GM18499 (cell line): ENCODE measurements around the gene TUBD1.

Experiments
- ATAC-seq: cut with Tn5 transposase; IDR thresholded peaks from one replicate; pipeline ENCODE4 v1.9.1; 2021; ENCODE audit warnings: moderate number of reproducible peaks; ENCODE audit not compliant: insufficient read depth, unreplicated experiment

The TUBD1 gene

DNA sequence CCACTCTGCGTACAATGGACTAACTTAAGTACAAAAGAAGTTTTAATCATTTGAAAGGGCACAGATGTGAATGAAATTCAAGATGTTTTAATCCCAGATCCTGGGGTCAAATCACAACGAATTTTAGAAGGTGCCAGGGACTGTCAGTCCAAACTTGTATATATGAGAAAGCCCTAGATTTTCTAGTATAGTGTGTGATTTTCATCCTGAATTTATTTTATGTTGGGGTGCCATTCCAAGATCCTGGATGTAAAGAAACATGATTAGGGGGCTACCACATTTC is 64.3 kb downstream of the TUBD1 start:
- no peak for ATAC-seq

DNA sequence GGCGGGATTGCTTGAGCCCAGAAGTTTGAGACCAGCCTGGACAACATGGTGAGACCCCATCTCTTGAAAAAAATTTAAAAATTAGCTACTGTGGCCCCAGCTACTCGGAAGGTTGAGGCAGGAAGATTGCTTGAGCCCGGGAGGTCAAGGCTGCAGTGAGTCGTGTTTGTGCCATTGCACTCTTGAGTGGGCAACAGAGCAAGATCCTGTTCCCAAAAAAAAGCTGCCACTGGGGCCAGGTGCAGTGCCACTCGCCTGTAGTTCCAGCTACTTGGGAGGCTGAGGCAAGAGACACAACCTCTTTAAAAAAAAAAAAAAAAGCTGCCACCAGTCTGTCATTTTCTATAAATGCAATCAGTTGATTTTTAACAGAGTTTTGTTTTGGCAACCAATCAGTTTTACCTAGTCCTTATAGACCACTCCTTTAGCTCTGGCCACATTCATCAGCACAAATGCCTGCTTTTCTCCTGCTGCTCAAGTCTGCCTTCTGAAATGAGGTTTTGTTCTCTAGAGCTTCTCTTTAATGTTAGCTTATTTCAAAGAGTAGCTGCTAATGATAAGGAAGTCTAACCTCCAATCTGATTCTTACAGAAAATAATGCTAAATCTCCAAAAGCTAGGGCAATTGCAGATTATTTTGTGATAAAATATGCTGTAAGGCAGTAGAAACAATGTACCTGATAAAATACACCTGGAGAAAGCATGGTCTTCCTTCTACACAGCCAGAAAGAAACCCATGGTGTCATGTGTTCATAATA is 64.8 kb downstream of the TUBD1 start:
- ATAC-seq = no peak

DNA sequence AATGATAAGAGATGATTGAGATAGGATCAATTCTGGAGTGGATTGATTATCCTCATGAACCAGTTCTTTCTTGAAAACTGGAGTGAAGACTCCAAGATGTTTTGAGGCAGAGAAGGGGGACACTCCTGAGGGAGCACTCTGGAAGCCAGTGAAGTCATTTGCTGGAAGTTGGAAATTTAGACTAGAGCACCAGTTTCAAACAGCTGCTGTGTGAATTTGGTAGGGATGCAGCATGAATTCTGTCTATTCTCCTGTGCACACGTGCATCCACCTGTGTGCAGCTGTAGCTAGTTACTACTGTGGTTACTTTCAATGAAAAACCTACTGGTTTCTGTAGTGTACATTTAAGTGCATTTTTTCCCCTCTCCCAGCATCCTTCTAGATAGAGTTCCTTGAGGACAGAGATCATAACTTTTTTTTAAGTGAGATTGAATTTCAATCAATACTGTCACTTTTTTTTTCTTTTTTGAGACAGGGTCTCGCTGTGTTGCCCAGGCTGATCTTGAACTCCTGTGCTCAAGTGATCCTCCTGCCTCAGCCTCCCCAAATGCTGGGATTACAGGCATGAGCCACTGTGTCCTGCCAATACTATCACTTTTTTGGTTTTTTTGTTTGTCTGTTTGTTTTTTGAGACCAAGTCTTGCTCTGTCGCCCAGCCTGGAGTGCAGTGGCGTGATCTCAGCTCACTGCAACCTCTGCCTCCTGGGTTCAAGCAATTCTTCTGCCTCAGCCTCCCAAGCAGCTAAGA is 65.9 kb downstream of the TUBD1 start:
- ATAC-seq = no peak

DNA sequence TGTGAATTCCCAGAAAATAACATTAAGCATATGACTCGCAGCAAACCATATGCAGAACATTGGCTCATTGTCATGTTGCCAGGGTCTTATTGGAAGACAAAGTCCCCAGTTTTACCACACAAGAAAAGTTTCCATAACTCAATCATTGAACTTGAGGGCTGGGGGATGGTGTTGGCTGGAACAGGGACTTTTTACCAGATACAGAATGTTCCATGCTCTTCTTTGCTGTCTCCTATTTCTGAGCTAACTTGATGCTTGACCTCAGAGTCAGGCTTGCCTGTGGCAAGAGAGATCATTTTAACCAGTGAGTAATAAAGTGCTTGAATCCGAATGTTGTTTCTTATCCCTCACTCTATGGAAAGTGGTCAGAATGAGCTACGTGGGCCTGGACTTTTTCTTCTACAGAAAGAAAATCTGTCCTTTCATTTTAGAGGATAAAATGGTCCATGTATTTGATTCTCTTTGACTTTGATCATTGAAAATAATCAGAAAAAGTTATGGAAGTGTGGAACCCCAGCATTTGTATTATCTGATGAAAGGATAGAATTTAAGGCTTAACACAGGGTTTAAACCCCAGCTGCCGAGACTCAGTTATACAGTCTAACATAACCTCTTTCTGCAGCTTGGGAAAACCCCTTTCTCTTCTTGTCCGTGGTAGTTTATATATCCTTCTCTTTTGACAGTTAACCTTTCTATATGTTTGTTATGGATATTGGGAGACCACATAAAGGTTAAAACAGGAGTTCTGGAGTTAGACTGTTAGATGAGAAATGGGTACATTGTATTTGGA is 67.0 kb downstream of the TUBD1 start:
- no peak for ATAC-seq

DNA sequence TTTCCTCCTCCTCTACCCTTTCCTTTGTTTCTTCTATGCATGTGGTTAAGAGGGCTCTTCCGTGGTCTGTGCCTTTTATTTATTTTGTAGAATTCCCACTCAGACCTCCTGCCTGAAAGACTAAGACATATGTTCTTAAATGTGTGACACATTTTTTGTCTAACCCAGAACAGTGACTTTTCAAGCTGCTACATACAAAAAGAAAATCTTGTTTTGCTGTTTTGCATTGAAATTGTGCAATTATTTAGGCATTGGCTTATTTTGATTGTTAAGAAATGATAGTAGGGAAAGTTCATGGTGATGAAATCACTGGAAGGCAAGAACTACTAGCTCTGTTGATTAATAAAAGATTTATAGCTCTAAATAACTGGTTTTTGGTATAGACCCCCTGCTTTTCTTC is 76.8 kb downstream of the TUBD1 start:
- ATAC-seq = no peak

DNA sequence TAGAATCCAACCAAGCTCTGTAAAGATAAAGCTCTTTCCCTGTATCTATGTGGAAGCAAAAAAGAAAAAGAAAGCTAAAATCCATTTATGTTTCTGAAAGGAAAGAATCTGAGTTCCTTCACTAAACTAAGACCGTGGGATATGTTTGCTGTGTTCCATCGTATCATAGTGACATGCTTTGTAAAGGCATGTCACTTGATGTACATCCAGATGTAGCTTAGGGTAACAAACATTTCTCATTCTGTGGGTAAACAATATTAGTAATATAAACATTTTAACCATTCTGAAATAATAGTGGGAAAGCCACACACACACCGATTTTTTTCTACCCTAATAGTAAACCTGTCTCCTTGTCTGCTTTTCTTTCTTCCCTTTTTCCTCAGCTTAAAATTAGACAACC is 78.1 kb downstream of the TUBD1 start:
- ATAC-seq = no peak

DNA sequence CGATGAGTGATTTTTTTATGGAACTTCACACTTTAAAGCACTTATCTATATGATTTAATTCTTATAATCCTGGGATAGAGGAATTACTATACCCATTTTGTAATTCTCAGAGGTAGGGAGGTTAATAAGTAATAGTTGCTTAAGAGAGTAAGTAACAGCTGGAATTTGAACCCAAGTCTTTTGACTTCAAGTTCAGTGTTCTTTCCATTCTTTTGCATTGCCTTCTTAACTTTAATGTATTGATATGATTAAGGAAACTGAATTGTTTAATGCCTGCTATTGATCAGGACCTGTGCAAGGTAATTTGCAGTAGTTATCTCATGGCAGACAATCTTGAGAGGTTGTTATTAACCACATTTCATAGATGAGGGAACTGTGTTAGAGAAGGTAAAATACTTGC is 78.5 kb downstream of the TUBD1 start:
- no peak for ATAC-seq

DNA sequence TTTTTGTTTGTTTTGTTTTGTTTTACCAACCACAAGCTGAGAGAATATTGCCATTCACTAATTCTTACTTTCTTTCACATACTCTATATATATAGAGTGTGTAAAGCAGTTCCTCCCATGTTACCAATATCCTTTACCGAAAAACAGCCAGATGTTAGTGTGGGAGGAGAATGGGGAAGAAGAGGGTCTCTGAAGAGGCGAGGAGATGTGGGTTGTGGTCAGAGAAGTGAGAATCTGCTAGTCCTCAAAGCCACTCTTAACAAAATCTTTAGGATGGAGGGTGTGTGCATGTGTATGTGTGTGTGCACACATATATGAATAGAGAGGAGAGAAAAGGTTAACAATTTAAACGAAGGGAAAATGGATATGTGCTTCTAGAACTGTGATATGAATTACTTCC is 80.6 kb downstream of the TUBD1 start:
- ATAC-seq = no peak

DNA sequence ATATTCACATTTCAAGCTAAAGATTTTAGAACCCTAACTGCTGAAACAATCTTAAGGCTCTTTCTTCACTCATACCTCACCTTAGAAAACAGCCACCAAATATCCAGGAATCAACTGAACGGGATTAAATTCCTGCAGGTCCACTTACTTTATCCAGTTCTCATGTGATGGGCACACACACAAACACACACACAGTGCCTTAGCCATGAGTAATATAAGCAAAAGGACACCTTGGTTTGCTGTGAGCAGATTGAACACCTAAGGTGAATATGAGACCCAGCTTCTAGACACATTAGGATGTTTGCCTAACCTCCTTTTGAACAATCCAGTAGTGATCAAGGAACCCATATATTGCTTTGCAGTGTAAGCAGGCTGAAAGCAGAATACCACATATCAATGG is 81.5 kb downstream of the TUBD1 start:
- ATAC-seq = no peak

DNA sequence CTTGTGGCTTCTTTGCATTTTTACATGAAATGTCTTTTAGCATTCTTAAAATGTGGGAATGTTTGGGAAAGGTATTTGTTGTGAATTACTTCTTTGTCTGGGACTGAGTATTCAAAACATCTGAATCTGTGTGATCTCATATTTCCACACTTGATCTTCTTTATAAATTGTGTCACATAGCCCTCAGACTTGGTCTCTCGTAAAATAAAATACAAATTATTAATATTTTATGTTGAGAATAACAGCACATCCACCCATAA is 81.9 kb downstream of the TUBD1 start:
- ATAC-seq = no peak
